Activated naive CD8-positive, alpha-beta T cell treated with anti-CD3 and anti-CD28 coated beads, Interleukin-2, amount 50 U/mL, for 16 hours (primary cell): ENCODE data around the gene LCOR.
"Not testable (repeated sequence)": the region's sequence is repeated elsewhere in the genome, so short reads cannot be mapped to it uniquely, and the experiment has no call there.

Source experiments
- DNase-seq: peaks from one replicate; pipeline ENCODE4 v3.0.0-alpha.2; 2020; ENCODE audit warnings: low read depth, low spot score

LCOR gene

DNA sequence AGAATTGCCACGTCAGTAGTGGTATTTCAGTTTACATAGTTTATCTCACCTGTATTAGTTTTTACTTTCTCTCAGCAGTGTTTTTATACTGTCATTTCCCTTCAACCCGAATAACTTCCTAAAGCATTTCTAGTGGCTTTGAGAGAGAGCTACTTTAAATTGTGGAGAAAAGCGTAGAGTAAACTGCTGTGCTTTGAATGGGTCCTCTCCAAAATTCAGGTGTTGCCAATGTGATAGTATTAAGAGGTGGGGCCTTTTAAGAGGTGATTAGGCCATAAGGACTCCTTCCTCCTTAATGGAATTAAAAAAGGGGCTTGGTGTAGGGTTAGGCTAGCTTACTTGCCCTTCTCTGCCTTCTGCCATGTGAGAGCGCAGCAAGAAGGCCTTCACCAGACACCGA, 98.4 kb downstream of the LCOR start:
- DNase-seq = no peak

DNA sequence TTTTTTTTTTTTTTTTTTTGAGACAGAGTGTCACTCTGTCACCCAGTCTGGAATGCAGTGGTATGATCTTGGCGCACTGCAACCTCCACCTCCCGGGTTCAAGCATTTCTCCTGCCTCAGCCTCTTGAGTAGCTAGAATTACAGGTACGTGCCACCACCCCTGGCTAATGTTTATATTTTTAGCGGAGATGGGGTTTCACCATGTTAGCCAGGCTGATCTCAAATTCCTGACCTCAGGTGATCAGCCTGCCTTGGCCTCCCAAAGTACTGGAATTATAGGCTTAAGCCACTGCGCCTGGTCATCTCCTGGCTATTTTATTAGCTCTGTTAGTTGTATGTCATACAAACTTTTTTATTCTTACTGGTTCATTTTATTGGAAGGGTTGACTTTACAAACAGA, 103.0 kb downstream of the LCOR start:
- no peak for DNase-seq

DNA sequence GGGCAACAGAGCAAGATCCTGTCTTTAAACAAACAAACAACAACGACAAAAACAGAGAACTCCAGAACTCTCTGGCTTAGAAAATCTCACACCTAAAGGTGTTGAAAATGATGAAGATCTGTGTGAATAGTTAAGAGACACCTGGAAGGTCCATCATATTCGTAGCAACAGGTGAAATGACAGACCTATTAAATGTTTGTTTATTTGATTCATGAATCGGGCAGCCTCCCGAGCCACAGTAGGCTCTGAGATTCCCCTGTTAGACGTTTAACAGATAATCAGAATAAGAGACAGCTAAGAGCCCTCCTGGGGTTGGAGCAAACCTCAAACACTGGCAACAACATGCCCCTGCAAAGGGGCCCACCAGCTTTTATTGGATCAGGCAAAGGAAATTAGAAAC, 103.7 kb downstream of the LCOR start:
- no peak for DNase-seq

DNA sequence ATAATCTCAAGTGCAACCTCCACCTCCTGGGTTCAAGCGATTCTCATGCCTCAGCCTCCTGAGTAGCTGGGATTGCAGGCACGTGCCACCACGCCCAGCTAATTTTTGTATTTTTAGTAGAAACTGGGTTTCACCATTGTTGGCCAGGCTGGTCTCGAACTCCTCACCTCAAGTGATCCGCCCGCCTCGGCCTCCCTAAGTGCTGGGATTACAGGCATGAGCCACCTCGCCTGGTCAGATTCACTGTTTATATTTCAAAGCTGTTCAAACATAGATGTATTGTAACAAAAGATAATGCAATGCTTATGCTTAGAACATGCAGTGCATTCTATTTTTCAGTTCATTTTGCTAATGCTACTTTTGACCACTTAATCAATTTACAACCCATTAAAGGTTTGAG, 111.1 kb downstream of the LCOR start:
- not testable (repeated sequence) for DNase-seq

DNA sequence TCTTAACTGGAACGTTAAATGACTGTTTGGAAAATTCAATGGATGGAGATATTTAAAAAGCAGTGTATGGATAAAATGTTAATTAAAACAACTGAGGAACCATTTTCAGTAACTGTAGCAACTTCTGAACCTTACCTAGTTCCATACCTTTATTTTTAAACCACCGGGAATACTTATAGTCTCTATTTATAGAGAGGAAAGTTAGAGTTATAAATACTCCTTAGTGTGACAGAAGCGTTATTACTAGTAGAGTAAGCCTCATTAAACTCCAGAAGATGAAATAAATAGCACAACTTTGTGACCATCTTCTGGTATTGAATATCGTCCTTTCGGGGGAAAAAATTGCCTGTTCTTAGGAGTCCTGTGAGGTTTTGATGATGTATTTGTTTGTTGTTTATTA, 114.9 kb downstream of the LCOR start:
- DNase-seq = no peak

DNA sequence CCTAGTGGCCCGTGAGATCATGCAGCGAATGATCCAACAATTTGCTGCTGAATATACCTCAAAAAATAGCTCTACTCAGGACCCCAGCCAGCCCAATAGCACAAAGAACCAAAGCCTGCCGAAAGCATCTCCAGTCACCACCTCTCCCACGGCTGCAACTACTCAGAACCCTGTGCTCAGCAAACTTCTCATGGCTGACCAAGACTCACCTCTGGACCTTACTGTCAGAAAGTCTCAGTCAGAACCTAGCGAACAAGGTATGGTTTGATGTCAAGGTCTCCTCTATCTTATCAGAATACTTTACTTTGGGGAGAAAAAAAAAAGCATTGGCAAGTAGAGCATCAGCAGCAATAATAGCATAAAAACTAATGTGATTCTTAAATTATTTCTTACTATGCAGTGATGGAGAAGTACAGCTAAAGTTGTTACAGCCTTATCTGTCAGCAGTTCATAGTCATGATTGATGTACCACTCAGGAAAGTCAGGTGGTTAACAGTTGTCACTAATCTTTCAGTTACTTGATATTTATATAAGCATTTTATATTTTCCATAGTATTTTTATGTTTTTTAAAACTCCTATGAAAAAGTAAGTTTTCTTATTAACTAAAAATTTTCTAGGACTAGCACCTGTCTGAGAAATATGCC, 117.1 kb downstream of the LCOR start:
- no peak for DNase-seq

DNA sequence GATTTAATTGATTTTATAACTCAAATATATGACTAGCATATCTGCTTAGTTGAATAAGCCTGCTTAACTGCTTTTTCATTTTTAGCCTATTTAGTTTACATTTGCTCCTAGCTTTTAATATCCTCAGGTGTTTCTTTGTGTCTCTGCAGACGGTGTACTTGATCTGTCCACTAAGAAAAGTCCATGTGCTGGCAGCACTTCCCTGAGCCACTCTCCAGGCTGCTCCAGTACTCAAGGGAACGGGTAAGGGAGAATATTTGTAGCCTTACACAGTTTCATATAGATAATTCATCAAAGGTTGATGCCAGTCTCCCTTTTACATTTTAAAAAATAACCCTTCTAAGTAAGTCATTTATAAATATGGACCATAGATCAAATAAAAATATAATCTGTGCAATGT, 119.9 kb downstream of the LCOR start:
- DNase-seq = no peak

DNA sequence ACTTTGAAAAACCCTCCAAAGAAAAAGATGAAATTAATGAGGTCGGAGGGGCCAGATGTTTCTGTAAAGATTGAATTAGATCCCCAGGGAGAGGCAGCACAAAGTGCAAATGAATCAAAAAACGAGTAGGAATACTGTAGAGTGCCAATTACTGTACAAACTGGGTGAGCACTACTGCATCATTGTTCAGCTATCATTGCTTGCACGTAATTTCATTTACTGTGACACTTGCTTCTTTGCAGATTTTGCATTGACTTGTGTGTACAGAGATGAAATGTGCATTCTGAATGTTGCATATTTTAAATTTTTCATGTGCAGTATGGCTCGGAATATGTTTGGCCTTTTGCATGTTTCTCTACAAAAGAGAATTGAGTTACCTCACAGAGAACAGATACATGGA, 123.7 kb downstream of the LCOR start:
- no peak for DNase-seq

DNA sequence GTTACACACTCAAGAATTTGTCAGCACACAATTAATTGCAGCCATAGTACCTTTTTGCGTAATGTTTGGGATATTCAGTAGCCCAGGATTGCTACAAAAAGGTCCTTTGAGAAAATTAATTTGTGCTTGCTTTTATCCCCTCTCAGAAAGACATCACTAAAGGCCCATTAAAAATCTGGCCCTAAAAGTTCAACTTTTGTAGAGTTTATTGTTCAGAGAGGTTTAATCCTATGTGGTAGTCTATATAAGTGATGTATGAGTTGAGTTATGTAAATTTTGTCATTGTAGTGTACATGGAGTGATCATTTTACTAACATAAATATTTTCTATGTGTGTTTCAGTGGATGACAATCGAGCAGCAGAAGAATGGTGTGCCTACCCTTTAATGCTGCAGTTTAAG, 126.0 kb downstream of the LCOR start:
- no peak for DNase-seq

DNA sequence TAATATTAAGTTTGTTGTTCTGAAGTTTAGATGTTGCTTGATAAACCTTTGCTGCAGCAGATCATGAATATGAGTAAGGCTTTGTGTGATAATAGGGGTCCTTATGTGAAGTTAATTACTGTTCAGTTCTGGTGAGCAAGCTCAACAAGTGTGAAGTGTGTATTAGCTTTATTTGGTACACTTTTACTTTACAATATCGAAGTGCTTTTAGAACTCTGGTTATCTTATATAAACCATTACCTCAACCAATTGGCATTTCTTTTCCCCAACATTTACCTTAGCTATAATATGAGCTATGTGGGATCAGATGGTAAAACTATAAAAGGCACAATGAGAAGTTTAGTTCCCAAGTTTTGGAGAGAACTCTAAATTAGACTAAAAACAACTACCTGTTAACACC, 127.6 kb downstream of the LCOR start:
- DNase-seq = no peak

DNA sequence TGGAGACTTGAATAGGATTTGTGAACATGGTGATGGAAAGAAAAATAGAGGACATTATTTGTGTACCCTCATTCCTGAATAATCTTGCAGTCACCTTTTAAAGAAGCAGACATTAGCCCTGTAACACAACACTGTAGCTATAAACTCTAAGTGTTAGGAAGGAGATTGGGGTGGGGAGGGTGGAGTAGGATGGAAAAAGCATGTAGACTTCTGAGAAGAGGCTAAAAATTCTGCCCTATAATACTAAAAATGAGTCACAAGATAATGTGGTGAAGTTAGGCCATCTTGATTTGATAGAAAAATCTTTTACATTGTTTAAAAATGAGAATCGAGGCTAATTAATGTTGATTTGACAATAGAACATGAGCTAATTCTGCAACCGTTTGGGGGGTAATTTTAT, 128.8 kb downstream of the LCOR start:
- DNase-seq = no peak

DNA sequence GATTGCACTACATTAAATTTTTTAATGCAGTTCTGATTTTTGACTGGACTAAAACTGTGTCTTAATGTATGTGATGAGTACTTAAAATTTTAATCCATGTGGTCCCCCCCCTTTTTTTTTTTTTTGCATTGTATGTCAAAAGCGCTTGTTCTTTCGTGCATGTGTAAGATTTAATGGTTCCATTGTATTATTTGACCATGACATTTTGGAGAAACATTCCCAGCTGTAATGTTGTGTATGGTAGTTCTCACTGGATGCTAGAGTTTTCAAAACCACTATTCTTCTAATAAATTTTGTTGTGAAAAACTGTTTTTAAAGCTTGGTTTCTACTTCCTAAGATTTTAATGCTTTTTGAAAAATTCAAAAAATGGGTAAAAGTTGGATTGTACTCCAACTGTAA, 132.0 kb downstream of the LCOR start:
- no peak for DNase-seq

DNA sequence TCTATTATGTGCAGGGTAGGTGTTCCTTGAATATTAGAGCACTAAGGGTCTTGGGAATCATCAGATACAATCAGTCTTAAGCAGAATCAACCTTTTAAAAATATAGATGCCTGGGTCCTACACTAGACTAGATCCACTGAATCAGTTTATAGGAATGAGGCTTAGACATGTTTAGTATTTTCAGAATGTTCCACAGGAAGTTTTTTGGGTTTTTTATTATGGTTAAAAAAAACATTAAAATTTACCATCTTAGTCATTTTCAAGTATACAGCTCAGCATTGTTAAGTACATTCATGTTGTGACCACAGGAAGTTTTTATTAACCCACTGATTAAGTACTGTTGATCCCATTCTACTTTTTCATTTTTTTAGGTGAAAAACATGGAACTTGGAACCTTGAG, 135.7 kb downstream of the LCOR start:
- DNase-seq = no peak

DNA sequence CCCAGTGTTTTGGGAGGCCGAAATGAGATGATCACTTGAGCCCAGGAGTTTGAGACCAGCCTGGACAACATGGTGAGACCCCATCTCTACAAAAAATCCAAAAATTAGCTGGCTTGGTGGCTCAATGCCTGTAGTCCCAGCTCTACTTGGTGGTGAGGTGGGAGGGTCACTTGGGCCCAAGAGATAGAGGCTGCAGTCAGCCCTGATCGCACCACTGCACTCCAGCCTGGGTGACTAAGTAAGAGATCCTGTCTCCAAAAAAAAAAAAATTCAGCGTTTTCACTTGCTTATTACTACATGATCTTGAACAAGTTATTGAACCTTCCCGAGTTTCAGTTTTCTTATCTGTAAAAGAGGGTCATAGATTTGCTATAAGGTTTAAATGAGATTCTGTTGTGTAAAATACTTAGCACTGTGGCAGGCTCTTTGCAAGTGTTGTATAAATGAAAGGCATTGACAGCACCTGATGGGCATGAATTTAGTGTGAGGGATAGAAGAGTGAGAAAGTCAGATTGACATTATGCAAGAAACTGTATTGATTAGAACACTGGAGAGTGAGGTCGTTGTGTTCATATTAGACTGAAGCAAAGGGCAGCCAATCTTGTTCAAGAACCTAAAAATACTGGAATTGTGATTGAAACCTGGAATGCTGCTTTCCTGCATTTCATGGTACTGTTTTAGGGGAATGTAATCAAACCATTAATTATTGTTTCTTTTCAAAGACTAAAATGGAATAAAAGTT, 136.8 kb downstream of the LCOR start:
- no peak for DNase-seq

DNA sequence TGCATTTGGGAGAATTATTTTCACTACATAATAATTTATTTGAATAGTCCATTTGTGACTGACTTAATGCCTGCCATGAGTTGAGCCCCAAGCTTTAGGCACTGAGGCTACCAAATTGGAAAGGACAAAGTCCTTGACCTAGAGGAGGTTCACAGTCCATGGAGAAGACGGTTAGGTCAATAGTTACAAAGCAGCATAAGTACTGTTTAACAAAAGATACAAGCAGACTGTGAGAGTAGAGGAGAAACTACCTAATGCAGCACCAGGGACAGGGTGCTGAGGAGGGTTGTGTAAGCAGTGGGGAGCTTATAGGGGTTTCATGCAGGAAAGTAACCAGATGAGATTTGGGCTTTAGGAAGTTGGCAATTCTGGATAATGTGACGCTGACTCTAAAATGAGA, 139.2 kb downstream of the LCOR start:
- DNase-seq = no peak

DNA sequence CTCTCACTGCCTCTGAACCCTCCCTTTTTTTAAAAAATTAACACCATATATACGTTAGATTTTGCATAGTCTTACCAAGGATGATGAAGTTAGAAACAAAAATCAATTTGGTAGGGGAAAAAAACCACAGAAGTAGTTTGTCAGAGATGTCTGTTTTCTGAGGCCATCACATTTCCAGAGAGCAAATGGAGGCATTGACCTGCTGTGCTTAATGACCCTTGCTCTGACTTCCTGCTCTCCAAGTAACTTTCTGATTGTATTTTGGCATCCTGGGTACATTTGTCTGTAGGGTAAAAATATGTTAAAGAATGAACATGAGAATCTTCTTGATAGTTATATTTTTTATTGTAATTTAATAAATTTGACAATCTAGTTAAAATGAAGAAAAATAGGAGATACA, 140.2 kb downstream of the LCOR start:
- DNase-seq = no peak

DNA sequence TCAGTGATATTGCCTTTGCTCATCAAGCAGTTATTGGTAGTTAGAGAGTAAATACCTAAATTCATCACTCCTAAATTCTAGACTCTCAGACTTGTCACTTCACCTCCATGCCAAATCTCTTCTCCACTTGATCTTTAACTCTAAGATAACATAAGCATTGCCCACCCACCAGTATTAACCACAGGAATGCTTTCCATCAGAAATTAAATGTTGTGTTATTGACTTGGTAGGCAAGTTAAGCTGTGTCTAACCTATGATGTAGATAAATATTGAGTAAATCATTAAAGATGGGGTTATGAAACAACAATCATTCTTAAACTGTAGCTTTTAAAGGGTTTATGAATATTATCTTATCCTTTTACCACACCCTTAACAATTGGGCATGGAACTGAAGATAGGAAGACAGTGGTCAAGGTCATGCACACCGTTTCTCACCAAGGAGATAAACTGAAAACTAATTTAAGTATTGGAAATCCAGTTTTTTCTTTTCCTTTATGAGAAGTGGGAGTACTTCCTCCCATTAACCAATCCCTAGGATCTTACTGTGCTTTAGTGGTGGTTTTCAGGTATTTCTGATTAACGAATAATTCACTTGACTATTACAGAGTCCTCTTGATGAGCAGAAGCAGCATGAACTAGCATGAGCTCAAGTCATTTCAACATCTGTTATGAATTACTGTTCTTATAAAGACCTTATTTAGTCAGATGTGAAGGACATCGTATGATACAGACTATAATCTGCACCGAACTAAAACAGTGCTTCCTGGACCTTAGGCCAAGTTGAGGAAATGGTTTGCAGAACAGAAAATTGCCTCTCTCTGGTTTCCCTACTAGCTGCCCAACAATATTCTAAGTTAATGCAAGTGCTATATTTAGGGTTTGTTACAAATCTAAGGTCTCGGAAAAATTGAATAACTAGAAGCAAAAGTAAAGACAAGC, 142.0 kb downstream of the LCOR start:
- DNase-seq = no peak

DNA sequence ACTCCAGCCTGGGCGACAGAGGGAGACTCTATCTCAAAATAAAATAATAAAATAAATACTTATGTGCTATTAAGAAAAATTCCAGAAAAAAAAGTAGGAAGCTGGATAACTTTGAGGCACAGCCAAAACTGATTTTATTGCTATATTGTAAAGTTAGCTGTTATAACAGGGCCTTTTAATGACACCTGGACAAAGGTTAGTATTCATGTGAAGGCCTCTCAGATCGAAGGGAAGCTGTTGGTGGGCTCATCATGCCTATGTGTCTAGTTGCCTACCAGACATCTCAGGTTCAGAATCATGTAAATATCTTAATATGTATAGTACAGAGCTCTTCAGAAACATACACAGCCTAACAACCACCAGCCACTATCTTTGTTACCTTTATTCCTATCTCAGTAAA, 143.0 kb downstream of the LCOR start:
- DNase-seq = no peak

DNA sequence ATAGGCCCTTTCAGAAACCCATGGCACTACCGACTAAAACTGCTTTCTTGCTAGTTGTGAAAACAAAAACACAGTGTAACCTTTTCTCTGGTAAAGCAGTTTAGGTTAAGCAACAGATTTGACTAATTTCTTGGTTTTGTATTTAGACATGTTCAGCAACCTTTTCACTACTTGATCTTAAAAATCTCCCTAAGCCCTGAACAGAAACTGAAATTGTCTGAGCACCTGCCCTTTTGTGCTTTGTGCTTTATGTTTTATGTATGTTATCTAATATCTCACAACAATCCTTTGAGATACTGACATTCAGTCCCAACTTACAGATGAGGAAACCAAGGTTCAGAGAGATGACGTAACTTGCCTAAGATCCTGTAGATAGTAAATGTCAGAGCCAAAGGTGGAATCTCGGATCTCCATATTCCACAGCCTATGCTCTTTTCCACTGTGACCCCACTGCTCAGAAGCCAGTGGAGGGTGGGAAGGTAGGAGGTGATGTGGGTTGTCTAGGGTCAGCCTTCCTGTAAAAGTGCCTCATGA, 146.6 kb downstream of the LCOR start:
- DNase-seq = no peak

DNA sequence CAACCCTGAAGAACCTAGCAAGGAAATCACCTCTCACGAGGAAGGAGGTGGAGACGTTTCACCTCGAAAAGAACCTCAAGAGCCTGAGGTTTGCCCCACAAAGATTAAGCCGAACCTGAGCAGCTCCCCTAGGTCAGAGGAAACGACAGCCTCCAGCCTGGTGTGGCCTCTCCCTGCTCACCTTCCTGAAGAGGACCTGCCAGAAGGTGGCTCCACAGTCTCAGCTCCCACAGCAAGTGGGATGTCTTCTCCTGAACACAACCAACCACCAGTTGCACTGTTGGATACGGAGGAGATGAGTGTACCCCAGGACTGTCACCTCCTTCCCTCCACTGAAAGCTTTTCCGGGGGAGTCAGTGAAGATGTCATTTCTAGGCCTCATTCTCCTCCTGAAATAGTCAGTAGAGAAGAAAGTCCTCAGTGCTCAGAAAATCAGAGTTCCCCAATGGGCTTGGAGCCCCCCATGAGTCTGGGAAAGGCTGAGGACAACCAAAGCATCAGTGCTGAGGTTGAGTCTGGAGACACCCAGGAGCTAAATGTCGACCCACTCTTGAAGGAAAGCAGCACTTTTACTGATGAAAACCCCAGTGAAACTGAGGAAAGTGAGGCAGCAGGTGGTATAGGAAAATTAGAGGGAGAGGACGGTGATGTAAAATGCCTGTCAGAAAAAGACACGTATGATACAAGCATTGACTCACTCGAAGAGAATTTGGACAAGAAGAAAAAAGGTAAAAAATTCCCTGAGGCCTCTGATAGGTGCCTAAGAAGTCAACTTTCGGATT, 150.2 kb downstream of the LCOR start:
- no peak for DNase-seq

DNA sequence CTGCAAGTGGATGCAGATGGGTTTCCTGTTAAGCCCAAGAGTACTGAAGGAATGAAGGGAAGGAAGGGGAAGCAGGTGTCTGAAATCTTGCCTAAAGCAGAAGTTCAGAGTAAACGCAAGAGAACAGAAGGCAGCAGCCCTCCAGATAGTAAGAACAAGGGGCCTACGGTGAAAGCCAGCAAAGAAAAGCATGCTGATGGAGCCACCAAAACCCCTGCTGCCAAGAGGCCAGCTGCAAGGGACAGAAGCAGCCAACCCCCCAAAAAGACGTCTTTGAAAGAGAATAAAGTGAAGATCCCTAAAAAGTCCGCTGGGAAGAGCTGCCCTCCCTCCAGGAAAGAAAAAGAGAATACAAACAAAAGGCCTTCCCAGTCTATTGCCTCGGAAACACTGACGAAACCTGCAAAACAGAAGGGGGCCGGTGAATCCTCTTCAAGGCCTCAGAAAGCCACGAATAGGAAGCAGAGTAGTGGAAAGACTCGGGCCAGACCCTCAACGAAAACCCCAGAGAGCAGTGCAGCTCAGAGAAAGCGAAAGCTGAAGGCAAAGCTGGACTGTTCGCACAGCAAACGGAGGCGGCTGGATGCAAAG, 152.5 kb downstream of the LCOR start:
- no peak for DNase-seq
